Measurements from ENCODE around the gene PYROXD2. TPM values are rescaled to one million over a fixed set of nuclear protein-coding genes. Genes with fewer than 3 reads are reported as not detected.

PYROXD2 gene
- total and polyA plus RNA-seq, 10 of the 15 experiments (the other 5 are each of a cell fraction or from before 2014, with no cell fraction given) = 4.8 to 15.8 (median 11.1) TPM

DNA sequence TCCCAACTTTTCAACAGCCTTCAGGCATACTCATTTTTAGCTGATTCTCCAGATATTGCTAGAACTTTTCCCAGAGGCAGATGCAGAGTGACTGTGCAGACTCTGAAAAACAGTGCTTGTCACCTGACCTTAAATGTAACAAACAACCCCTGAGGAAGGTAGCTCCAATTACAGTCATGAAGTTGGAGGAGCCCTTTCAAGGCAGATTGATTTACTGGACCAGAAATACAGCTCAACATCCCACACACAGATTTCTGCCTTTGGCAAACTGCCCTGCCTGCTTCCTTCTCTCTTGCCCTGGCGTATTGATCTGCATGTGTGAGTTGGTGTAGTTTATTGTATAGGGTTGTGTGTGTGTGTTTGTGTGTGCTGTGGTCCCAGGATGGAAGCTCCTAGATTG, 38.5 kb downstream of the PYROXD2 start (continued):
- TF ChIP-seq, protein P1, sequence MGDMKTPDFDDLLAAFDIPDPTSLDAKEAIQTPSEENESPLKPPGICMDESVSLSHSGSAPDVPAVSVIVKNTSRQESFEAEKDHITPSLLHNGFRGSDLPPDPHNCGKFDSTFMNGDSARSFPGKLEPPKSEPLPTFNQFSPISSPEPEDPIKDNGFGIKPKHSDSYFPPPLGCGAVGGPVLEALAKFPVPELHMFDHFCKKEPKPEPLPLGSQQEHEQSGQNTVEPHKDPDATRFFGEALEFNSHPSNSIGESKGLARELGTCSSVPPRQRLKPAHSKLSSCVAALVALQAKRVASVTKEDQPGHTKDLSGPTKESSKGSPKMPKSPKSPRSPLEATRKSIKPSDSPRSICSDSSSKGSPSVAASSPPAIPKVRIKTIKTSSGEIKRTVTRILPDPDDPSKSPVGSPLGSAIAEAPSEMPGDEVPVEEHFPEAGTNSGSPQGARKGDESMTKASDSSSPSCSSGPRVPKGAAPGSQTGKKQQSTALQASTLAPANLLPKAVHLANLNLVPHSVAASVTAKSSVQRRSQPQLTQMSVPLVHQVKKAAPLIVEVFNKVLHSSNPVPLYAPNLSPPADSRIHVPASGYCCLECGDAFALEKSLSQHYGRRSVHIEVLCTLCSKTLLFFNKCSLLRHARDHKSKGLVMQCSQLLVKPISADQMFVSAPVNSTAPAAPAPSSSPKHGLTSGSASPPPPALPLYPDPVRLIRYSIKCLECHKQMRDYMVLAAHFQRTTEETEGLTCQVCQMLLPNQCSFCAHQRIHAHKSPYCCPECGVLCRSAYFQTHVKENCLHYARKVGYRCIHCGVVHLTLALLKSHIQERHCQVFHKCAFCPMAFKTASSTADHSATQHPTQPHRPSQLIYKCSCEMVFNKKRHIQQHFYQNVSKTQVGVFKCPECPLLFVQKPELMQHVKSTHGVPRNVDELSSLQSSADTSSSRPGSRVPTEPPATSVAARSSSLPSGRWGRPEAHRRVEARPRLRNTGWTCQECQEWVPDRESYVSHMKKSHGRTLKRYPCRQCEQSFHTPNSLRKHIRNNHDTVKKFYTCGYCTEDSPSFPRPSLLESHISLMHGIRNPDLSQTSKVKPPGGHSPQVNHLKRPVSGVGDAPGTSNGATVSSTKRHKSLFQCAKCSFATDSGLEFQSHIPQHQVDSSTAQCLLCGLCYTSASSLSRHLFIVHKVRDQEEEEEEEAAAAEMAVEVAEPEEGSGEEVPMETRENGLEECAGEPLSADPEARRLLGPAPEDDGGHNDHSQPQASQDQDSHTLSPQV (IDR thresholded peaks at IDR 0.05) = no peak
- TF ChIP-seq CBFB (IDR thresholded peaks at IDR 0.05; ENCODE audit: low read depth) = no peak
- TF ChIP-seq, protein P2, sequence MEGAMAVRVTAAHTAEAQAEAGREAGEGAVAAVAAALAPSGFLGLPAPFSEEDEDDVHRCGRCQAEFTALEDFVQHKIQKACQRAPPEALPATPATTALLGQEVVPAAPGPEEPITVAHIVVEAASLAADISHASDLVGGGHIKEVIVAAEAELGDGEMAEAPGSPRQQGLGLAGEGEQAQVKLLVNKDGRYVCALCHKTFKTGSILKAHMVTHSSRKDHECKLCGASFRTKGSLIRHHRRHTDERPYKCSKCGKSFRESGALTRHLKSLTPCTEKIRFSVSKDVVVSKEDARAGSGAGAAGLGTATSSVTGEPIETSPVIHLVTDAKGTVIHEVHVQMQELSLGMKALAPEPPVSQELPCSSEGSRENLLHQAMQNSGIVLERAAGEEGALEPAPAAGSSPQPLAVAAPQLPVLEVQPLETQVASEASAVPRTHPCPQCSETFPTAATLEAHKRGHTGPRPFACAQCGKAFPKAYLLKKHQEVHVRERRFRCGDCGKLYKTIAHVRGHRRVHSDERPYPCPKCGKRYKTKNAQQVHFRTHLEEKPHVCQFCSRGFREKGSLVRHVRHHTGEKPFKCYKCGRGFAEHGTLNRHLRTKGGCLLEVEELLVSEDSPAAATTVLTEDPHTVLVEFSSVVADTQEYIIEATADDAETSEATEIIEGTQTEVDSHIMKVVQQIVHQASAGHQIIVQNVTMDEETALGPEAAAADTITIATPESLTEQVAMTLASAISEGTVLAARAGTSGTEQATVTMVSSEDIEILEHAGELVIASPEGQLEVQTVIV (IDR thresholded peaks at IDR 0.05; ENCODE audit: borderline replicate concordance, partially characterized antibody) = no peak
- TF ChIP-seq NR2F1 (conservative IDR thresholded peaks at IDR 0.05) = no peak
- no peak for TF ChIP-seq POLR2A (IDR thresholded peaks at IDR 0.05; ENCODE audit: low read depth, low read length)
- no peak for TF ChIP-seq RB1 (IDR thresholded peaks at IDR 0.05; ENCODE audit: borderline replicate concordance)
- TF ChIP-seq CHD4 (IDR thresholded peaks at IDR 0.05) = no peak
- TF ChIP-seq, protein P3, sequence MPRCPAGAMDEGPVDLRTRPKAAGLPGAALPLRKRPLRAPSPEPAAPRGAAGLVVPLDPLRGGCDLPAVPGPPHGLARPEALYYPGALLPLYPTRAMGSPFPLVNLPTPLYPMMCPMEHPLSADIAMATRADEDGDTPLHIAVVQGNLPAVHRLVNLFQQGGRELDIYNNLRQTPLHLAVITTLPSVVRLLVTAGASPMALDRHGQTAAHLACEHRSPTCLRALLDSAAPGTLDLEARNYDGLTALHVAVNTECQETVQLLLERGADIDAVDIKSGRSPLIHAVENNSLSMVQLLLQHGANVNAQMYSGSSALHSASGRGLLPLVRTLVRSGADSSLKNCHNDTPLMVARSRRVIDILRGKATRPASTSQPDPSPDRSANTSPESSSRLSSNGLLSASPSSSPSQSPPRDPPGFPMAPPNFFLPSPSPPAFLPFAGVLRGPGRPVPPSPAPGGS (IDR thresholded peaks at IDR 0.05; ENCODE audit: borderline replicate concordance, insufficient read depth, low read depth, low read length, poor library complexity, severe bottlenecking) = no peak
- TF ChIP-seq EED (IDR thresholded peaks at IDR 0.05; ENCODE audit: low read depth) = no peak
- TF ChIP-seq SIN3A (IDR thresholded peaks at IDR 0.05; ENCODE audit: low read depth, low read length) = no peak
- no peak for TF ChIP-seq LARP7 (IDR thresholded peaks at IDR 0.05)
- no peak for TF ChIP-seq ZSCAN29 (IDR thresholded peaks at IDR 0.05)
- no peak for TF ChIP-seq SP1 (IDR thresholded peaks at IDR 0.05; ENCODE audit: low read depth, low read length)

Data from GM12878 (cell line).